ENCODE measurements around the gene ATP13A1. TPM values are rescaled to one million over a fixed set of nuclear protein-coding genes. Genes with fewer than 3 reads are reported as not detected.

The ATP13A1 gene
- total RNA-seq, 1 donor from 2014 or later, result 242 TPM

DNA sequence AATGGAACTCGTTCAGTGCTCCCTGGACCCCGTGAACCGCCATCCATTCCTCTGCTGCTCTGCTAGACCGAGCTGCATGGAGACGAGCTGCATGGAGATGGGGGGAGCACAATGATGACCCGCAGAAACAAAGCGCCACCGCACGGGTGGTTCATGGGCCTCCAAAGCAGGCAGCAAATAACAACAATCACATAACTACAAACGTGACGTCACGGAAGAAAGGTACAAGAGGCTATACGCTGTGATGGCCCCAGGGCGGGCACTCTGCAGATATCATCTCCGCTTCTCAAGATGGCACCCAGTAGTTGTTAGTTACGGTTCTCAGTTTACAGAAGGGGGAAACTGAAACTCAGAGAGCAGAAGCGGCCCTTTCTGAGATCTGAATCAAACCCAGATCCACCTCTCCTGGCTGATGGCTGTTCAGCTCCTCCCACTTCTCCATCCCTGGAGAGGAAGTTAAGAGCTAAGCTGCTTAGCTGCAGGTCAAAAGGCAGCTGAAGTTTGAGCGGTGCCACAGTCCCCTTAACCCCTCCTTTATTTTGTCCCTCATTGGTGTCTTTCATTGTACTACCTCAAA, 1.7 kb downstream of the ATP13A1 start:
- H3K4me3 ChIP-seq (ENCODE audit: low read depth, low read length), result peak overlapping the region; percentile 95
- DNase-seq (ENCODE audit: low read depth), result no peak
- TF ChIP-seq, protein P1, sequence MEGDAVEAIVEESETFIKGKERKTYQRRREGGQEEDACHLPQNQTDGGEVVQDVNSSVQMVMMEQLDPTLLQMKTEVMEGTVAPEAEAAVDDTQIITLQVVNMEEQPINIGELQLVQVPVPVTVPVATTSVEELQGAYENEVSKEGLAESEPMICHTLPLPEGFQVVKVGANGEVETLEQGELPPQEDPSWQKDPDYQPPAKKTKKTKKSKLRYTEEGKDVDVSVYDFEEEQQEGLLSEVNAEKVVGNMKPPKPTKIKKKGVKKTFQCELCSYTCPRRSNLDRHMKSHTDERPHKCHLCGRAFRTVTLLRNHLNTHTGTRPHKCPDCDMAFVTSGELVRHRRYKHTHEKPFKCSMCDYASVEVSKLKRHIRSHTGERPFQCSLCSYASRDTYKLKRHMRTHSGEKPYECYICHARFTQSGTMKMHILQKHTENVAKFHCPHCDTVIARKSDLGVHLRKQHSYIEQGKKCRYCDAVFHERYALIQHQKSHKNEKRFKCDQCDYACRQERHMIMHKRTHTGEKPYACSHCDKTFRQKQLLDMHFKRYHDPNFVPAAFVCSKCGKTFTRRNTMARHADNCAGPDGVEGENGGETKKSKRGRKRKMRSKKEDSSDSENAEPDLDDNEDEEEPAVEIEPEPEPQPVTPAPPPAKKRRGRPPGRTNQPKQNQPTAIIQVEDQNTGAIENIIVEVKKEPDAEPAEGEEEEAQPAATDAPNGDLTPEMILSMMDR (conservative IDR thresholded peaks at IDR 0.05; ENCODE audit: low read depth, low read length), result no peak

- H3K4me3 ChIP-seq (ENCODE audit: low read depth, low read length), result no peak overlapping the region
- TF ChIP-seq, protein P1 (conservative IDR thresholded peaks at IDR 0.05; ENCODE audit: low read depth, low read length), result no peak
- DNase-seq (ENCODE audit: low read depth), result no peak
Observed at GRCh38 chr19:19661141-19661674, 2.3 kb downstream of the ATP13A1 start.

DNA sequence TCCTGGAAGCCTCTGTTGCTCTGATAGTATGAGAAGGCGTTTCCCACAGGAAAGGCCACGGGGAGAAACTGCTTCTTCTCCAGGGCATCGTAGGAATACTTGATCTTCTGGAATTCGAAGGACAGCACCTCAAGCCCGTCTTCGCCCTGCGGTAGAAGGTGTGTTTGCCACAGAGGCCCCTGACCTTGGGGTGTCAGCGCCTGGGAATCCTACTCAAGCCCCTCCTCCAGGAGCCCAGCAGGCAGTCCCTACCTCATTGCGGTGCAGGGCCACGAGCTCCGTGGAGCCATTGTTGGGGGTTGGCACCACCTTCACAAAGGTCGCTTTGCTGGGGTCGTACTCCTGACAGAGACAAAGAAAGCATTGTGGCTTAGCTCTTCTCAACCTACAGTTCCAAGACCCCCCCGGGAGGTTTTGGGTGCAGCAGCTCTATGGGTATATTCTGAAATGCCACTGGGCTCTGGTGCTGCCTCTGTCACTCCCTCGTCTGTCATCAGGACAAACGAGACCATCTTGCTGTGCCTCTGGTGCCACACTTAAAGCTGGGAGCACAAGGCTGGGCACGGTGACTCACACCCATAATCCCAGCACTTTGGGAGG, 3.7 kb downstream of the ATP13A1 start:
- TF ChIP-seq, protein P1 (conservative IDR thresholded peaks at IDR 0.05; ENCODE audit: low read depth, low read length), result no peak
- H3K4me3 ChIP-seq (ENCODE audit: low read depth, low read length), result no peak overlapping the region
- no peak for DNase-seq (ENCODE audit: low read depth)

DNA sequence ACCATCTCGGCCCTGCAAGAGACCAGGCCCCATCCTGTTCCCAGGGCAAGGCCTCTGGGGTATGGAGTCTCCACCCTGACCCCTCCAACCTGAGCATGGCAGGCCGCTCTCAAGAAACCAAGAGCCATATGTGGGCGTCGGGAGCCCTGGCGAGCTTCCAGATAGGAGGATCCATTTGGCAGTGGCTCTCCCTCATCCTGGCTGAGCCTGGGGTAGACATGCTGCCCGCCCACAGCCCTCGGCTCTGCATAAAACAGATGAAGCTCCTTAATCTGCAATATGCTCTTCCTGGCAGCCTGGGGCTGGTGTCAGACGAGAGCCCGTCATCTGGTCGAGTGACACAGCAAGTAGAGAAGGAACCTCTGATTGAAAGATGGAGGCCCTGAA, 6.1 kb downstream of the ATP13A1 start:
- TF ChIP-seq, protein P1 (conservative IDR thresholded peaks at IDR 0.05; ENCODE audit: low read depth, low read length), result no peak

DNA sequence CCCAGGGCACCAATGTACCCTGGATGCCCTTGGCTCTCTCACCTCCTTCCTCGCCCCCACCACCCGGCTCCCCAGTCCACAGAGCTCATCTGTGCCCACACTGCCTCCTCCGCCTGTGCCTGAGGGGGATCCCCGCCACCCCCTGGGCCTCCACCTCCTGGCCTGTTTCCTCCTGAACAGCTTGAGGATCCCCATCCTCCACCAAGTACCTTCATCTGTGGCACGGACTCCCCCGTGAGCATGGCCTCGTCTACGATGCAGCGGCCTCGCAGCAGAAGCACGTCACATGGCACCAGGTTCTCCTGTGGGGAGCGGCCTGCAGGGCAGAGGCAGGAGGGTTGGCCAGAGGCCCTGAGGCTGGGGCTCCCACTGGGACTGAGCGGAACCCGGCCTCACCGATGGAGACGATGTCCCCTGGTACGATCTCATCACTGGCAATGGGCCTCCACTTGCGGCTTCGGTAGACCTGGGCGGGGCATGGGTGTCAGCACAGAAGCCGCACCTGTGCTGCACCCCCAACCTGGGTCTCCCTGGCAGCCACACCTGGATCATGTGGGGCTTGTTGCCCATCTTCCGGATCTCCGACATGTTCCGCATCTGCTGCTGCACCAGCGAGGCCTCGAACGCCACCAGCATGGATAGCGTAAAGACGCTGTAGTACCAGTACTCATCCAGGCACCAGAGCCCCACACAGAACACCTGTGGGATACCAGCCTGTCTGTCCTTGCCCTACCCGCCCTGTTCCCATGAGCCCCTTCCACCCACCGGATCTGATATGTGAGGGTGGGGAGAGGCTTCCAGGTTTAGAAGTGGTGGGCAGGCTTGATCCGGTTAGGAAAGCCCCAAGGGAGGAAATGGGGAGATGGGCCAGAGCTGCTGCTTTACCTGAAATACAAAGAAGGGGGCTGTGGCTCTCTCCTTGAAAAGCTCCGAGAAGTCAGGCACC, 6.8 kb downstream of the ATP13A1 start:
- TF ChIP-seq, protein P1 (conservative IDR thresholded peaks at IDR 0.05; ENCODE audit: low read depth, low read length), result no peak
- H3K4me3 ChIP-seq (ENCODE audit: low read depth, low read length), result no peak overlapping the region
- no peak for DNase-seq (ENCODE audit: low read depth)

More for the DNA sequence above, 6.1 kb downstream of the ATP13A1 start:
- no peak overlapping the region for H3K4me3 ChIP-seq (ENCODE audit: low read depth, low read length)
- DNase-seq (ENCODE audit: low read depth), result no peak

DNA sequence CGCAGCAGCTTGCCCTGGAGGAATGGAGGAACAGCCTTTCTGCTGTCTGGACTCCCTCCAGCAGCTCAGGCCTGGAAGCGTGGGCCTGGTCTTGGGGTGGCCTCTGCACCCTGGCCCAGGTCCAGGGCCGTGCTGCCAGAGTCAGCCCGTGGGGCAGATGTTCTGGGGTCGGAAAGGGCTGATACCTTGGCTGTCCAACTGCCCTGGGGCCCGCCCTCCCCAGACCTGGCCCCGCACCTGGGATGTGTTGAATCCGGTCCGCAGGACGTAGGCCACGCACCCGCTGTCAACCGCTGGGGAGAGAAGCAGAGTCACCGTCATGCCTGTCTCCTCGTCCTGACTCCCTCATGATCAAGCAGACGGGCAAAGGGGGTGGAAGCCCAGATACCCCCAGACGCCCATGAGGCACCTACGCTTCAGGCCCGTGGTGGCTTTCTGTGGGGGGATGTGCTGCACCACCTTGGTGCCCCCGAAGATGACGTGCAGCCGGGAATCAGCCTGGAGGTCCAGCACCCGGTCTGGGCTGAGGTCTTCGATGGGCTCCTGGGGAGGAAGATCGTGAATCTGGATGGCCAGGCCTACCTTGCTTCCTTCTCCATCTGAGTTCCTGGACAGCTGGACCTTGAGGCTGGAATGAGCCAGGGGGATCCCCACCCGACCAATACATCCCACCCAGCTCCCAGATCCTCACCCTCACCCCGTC, 7.7 kb downstream of the ATP13A1 start:
- H3K4me3 ChIP-seq (ENCODE audit: low read depth, low read length), result no peak overlapping the region
- TF ChIP-seq, protein P1 (conservative IDR thresholded peaks at IDR 0.05; ENCODE audit: low read depth, low read length), result no peak
- no peak for DNase-seq (ENCODE audit: low read depth)

All from epithelial cell of proximal tubule (primary cell).